ENCODE measurements around the gene DHX35. TPM values are rescaled to one million over a fixed set of nuclear protein-coding genes. Genes with fewer than 3 reads are reported as not detected.

DHX35 gene
- total RNA-seq, 1 experiment from 2014 or later = 11.2 TPM

DNA sequence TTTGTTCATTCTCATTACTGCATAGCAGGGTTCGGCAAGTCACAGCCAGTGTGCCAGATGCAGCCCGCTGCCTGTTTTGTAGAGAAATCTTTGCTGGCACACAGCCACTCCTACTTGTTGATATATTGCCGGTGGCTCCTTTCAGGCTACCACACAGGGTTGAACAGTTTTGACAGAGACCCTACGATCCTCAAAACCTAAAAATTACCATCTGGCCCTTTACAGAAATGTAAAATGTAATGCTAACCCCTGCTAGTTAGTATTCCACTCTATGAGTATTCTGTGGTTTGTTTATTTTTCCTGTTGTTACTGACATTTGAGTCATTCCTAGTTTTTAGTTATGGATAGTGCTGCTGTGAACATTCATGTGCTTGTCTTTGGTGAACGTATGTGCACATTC, 11.5 kb downstream of the DHX35 start:
- ChIA-PET CTCF (no interaction called here), RAD21 (ENCODE audit: low non-redundant PET in 1 of 2, low total read pairs in 2 of 2, uncharacterized antibody in 2 of 2, unreplicated experiment in 2 of 2) (no interaction called here), POLR2A (interaction anchor here (0.9 kb wide), 1 partner anchor 11 kb away, joined by 3 read pairs; no protein-coding TSS in a partner anchor)
- no peaks in the 10 kb centered on the region for H3K9me2 ChIP-seq (ENCODE audit: insufficient read depth)
- no peak for DNase-seq (ENCODE audit: low read depth, low spot score)
- TF ChIP-seq, protein P1, sequence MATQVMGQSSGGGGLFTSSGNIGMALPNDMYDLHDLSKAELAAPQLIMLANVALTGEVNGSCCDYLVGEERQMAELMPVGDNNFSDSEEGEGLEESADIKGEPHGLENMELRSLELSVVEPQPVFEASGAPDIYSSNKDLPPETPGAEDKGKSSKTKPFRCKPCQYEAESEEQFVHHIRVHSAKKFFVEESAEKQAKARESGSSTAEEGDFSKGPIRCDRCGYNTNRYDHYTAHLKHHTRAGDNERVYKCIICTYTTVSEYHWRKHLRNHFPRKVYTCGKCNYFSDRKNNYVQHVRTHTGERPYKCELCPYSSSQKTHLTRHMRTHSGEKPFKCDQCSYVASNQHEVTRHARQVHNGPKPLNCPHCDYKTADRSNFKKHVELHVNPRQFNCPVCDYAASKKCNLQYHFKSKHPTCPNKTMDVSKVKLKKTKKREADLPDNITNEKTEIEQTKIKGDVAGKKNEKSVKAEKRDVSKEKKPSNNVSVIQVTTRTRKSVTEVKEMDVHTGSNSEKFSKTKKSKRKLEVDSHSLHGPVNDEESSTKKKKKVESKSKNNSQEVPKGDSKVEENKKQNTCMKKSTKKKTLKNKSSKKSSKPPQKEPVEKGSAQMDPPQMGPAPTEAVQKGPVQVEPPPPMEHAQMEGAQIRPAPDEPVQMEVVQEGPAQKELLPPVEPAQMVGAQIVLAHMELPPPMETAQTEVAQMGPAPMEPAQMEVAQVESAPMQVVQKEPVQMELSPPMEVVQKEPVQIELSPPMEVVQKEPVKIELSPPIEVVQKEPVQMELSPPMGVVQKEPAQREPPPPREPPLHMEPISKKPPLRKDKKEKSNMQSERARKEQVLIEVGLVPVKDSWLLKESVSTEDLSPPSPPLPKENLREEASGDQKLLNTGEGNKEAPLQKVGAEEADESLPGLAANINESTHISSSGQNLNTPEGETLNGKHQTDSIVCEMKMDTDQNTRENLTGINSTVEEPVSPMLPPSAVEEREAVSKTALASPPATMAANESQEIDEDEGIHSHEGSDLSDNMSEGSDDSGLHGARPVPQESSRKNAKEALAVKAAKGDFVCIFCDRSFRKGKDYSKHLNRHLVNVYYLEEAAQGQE (IDR thresholded peaks at IDR 0.05; ENCODE audit: low read depth) = no peak
- no peak for TF ChIP-seq ELF1 (IDR thresholded peaks at IDR 0.05; ENCODE audit: borderline replicate concordance, low read depth)
- no peak for TF ChIP-seq ZNF274 (IDR thresholded peaks at IDR 0.05; ENCODE audit: low read depth, low read length)
- TF ChIP-seq YY1 (IDR thresholded peaks at IDR 0.05; ENCODE audit: extremely low read depth, insufficient replicate concordance, low read depth, low read length) = no peak
- TF ChIP-seq FOSL1 (IDR thresholded peaks at IDR 0.05; ENCODE audit: low read depth) = no peak
- TF ChIP-seq EZH2 (IDR thresholded peaks at IDR 0.05) = no peak
- TF ChIP-seq EGR1 (IDR thresholded peaks at IDR 0.05; ENCODE audit: low read depth) = no peak
- TF ChIP-seq, protein P2, sequence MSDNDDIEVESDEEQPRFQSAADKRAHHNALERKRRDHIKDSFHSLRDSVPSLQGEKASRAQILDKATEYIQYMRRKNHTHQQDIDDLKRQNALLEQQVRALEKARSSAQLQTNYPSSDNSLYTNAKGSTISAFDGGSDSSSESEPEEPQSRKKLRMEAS (IDR thresholded peaks at IDR 0.05) = no peak
- no peak for TF ChIP-seq SIN3A (IDR thresholded peaks at IDR 0.05; ENCODE audit: low read depth)
- TF ChIP-seq, protein P3, sequence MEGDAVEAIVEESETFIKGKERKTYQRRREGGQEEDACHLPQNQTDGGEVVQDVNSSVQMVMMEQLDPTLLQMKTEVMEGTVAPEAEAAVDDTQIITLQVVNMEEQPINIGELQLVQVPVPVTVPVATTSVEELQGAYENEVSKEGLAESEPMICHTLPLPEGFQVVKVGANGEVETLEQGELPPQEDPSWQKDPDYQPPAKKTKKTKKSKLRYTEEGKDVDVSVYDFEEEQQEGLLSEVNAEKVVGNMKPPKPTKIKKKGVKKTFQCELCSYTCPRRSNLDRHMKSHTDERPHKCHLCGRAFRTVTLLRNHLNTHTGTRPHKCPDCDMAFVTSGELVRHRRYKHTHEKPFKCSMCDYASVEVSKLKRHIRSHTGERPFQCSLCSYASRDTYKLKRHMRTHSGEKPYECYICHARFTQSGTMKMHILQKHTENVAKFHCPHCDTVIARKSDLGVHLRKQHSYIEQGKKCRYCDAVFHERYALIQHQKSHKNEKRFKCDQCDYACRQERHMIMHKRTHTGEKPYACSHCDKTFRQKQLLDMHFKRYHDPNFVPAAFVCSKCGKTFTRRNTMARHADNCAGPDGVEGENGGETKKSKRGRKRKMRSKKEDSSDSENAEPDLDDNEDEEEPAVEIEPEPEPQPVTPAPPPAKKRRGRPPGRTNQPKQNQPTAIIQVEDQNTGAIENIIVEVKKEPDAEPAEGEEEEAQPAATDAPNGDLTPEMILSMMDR (IDR thresholded peaks at IDR 0.05 in 2 of 3, conservative IDR thresholded peaks at IDR 0.05 in 1 of 3; ENCODE audit: borderline replicate concordance in 1 of 3, insufficient read depth in 1 of 3, low read depth in 2 of 3, low read length in 2 of 3) = no peak
- TF ChIP-seq SRF (IDR thresholded peaks at IDR 0.05; ENCODE audit: low read depth) = no peak
- TF ChIP-seq, protein P4, sequence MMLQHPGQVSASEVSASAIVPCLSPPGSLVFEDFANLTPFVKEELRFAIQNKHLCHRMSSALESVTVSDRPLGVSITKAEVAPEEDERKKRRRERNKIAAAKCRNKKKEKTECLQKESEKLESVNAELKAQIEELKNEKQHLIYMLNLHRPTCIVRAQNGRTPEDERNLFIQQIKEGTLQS (IDR thresholded peaks at IDR 0.05) = no peak
- no peak for TF ChIP-seq RAD21 (IDR thresholded peaks at IDR 0.05; ENCODE audit: low read depth)
- no peak for TF ChIP-seq CEBPB (IDR thresholded peaks at IDR 0.05; ENCODE audit: low read depth)
- TF ChIP-seq ZFX (IDR thresholded peaks at IDR 0.05) = no peak
- TF ChIP-seq POLR2AphosphoS5 (IDR thresholded peaks at IDR 0.05; ENCODE audit: low read depth, low read length) = no peak
- no TSS peak for BruUV-seq (replicated peaks)
- peaks cover 46% of the 10 kb centered on the region for H3K79me2 ChIP-seq (ENCODE audit: insufficient read depth, low read length)
- H3K27ac ChIP-seq (ENCODE audit: low read depth, low read length) = no peak overlapping the region
- no peak for ATAC-seq
- no peaks in the 10 kb centered on the region for H3K27me3 ChIP-seq (ENCODE audit: insufficient read depth, low read length)
- H3K4me3 ChIP-seq (replicated peaks in 1 of 2; ENCODE audit: low read depth in 1 of 2, low read length in 2 of 2) = no peak overlapping the region
- no peak overlapping the region for H3K4me2 ChIP-seq (ENCODE audit: low read length)
- no peak overlapping the region for H2AFZ ChIP-seq (ENCODE audit: low read depth, low read length, poor library complexity, severe bottlenecking)
- peaks cover 7 to 21% of the 10 kb centered on the region in 2 experiments; a peak in 2 of 4 replicates for H3K36me3 ChIP-seq (ENCODE audit: control insufficient read depth in 1 of 2, insufficient read depth in 2 of 2, low read length in 2 of 2)
- no peaks in the 10 kb centered on the region for H3K9me3 ChIP-seq (ENCODE audit: control insufficient read depth in 1 of 2, insufficient read depth in 1 of 2, low read depth in 1 of 2, low read length in 2 of 2)
- peaks cover 4% of the 10 kb centered on the region; the same call in 1 of the 2 replicates for H4K20me1 ChIP-seq (ENCODE audit: insufficient read depth)
- intact Hi-C loops (cut with micrococcal nuclease) = no loop called here
- no peak overlapping the region for H3K9ac ChIP-seq (ENCODE audit: low read length)
- H3K4me1 ChIP-seq (ENCODE audit: control insufficient read depth in 1 of 2, insufficient read depth in 2 of 2, low read length in 2 of 2) = no peaks in the 10 kb centered on the region

Data from HCT116 (cell line).